Activated CD4-positive, CD25-positive, alpha-beta regulatory T cell treated with anti-CD3 and anti-CD28 coated beads, Interleukin-2, amount 50 U/mL, for 24 hours (primary cell): ENCODE data around the gene CEP83.
"Not testable (repeated sequence)": the region's sequence is repeated elsewhere in the genome, so short reads cannot be mapped to it uniquely, and the experiment has no call there.

Experiments used
- ATAC-seq, 2 donors: fragments of 150-1000 bp; cut with Tn5 transposase; one replicate each; pipeline ENCODE4 v1.10.0; 2021; ENCODE audit warnings: mild to moderate bottlenecking in 1 of 2, moderate library complexity in 1 of 2

The CEP83 gene

GRCh38 chr12:94377599-94377998 is 82.1 kb downstream of the CEP83 start:
- no peak for ATAC-seq

- no peak for ATAC-seq
These were observed 85.5 kb downstream of the CEP83 start for GRCh38 chr12:94374124-94374523.

GRCh38 chr12:94372461-94372860 is 87.2 kb downstream of the CEP83 start:
- peak; percentile 94 to 96 for ATAC-seq

- no peak for ATAC-seq
These were observed 97.0 kb downstream of the CEP83 start for GRCh38 chr12:94362653-94363052.

- ATAC-seq = no peak
These were observed 99.9 kb downstream of the CEP83 start for GRCh38 chr12:94359761-94360160.

- peak; percentile 46 to 60 for ATAC-seq
These were observed 106.5 kb downstream of the CEP83 start for GRCh38 chr12:94353130-94353529.

- no peak for ATAC-seq
These were observed 119.1 kb downstream of the CEP83 start for GRCh38 chr12:94340573-94340972.

- ATAC-seq = no peak
These were observed 121.5 kb downstream of the CEP83 start for GRCh38 chr12:94338006-94338794.

- ATAC-seq = no peak
These were observed 123.3 kb downstream of the CEP83 start for GRCh38 chr12:94336211-94336925.

- ATAC-seq = no peak
These were observed 126.3 kb downstream of the CEP83 start for GRCh38 chr12:94333396-94333795.

- ATAC-seq = no peak
These were observed 130.3 kb downstream of the CEP83 start for GRCh38 chr12:94329366-94329765.

- peak; percentile 36 to 43 for ATAC-seq
These were observed 131.9 kb downstream of the CEP83 start for GRCh38 chr12:94327809-94328208.

- ATAC-seq = peak; percentile 78 to 91
These were observed 132.9 kb downstream of the CEP83 start for GRCh38 chr12:94326727-94327126.

- no peak for ATAC-seq
These were observed 133.4 kb downstream of the CEP83 start for GRCh38 chr12:94326234-94326633.

- no peak for ATAC-seq
These were observed 137.3 kb downstream of the CEP83 start for GRCh38 chr12:94322346-94322745.

- no peak for ATAC-seq
These were observed 139.6 kb downstream of the CEP83 start for GRCh38 chr12:94320109-94320508.

GRCh38 chr12:94318181-94318580 is 141.5 kb downstream of the CEP83 start:
- ATAC-seq = no peak

- ATAC-seq = not testable (repeated sequence)
These were observed 143.1 kb downstream of the CEP83 start for GRCh38 chr12:94316600-94316999.

- no peak for ATAC-seq
These were observed 147.3 kb downstream of the CEP83 start for GRCh38 chr12:94312378-94312777.

GRCh38 chr12:94309373-94309772 is 150.3 kb downstream of the CEP83 start:
- ATAC-seq = peak; percentile 46 to 72

- ATAC-seq = no peak
These were observed 151.1 kb downstream of the CEP83 start for GRCh38 chr12:94308612-94309011.

GRCh38 chr12:94305130-94305957 is 154.3 kb downstream of the CEP83 start:
- peak; percentile 74 to 79 for ATAC-seq

GRCh38 chr12:94304566-94305061 is 155.1 kb downstream of the CEP83 start:
- ATAC-seq = no peak
